Keratinocyte (primary cell): ENCODE measurements around the gene TMPRSS13. TPM values are rescaled to one million over a fixed set of nuclear protein-coding genes. Genes with fewer than 3 reads are reported as not detected.

Experiments
- DNase-seq: peaks from one replicate; pipeline ENCODE4 v3.0.0-alpha.2; 2011; ENCODE audit warnings: low read depth, missing footprints, low spot score
- FAIRE-seq: peaks from 2 replicates; lab custom pipeline; 2011; peaks lifted over from hg19 to GRCh38; lab: Jason Lieb, UNC
- H2AFZ ChIP-seq: 2 replicates; pipeline ENCODE4 v1.6.0; 2012; ENCODE audit warnings: low read length, control low read depth, inconsistent platforms; ENCODE audit not compliant: control insufficient read depth
- H3K27ac ChIP-seq: 2 replicates; pipeline ENCODE4 v1.5.1; 2011; ENCODE audit warnings: low read length; ENCODE audit not compliant: control insufficient read depth, insufficient read depth
- H3K27me3 ChIP-seq: 3 replicates; pipeline ENCODE4 v1.6.0; 2011; ENCODE audit warnings: low read length; ENCODE audit not compliant: control insufficient read depth, insufficient read depth; ENCODE audit errors: extremely low read depth
- H3K36me3 ChIP-seq, 2 experiments: 2 replicates in 1 of 2; 3 replicates in 1 of 2; pipeline ENCODE4 v1.5.1; 2011; ENCODE audit warnings: low read length in 2 of 2, mild to moderate bottlenecking in 1 of 2; ENCODE audit not compliant: control insufficient read depth in 2 of 2, insufficient read depth in 2 of 2; ENCODE audit errors: extremely low read depth in 1 of 2
- H3K4me1 ChIP-seq: 3 replicates; pipeline ENCODE4 v1.5.1; 2011; ENCODE audit warnings: low read length; ENCODE audit not compliant: control insufficient read depth, insufficient read depth; ENCODE audit errors: extremely low read depth
- H3K4me2 ChIP-seq: 3 replicates; pipeline ENCODE4 v1.6.0; 2011; ENCODE audit warnings: low read depth, low read length; ENCODE audit not compliant: control insufficient read depth, insufficient read depth; ENCODE audit errors: extremely low read depth
- H3K4me3 ChIP-seq, 3 experiments: fragments of 200-600 bp in 1 of 3; sonication (generic) in 1 of 3; 2 replicates in 2 of 3; 3 replicates in 1 of 3; pipeline ENCODE4 v1.5.1; 2011 to 2016; ENCODE audit warnings: low read length in 3 of 3, mild to moderate bottlenecking in 3 of 3, control low read depth in 2 of 3, inconsistent platforms in 1 of 3, low read depth in 1 of 3, mixed read lengths in 1 of 3, mixed run types in 1 of 3, moderate library complexity in 1 of 3; ENCODE audit not compliant: control insufficient read depth in 2 of 3, insufficient read depth in 2 of 3; ENCODE audit errors: extremely low read depth in 1 of 3
- H3K79me2 ChIP-seq: 2 replicates; pipeline ENCODE4 v1.6.0; 2012; ENCODE audit warnings: low read length; ENCODE audit not compliant: control insufficient read depth, insufficient read depth
- H3K9ac ChIP-seq: 3 replicates; pipeline ENCODE4 v1.6.0; 2011; ENCODE audit warnings: low read length; ENCODE audit not compliant: control insufficient read depth, insufficient read depth; ENCODE audit errors: extremely low read depth
- H3K9me1 ChIP-seq: 3 replicates; pipeline ENCODE4 v1.6.0; 2011; ENCODE audit warnings: low read length; ENCODE audit not compliant: control insufficient read depth, insufficient read depth; ENCODE audit errors: extremely low read depth
- H3K9me3 ChIP-seq: 2 replicates; pipeline ENCODE4 v1.5.1; 2012; ENCODE audit warnings: low read depth, low read length; ENCODE audit not compliant: control insufficient read depth
- H4K20me1 ChIP-seq: 3 replicates; pipeline ENCODE4 v1.6.0; 2011; ENCODE audit warnings: low read length; ENCODE audit not compliant: control insufficient read depth, insufficient read depth; ENCODE audit errors: extremely low read depth
- CTCF ChIP-seq, 3 experiments: IDR thresholded peaks in 1 of 3; conservative IDR thresholded peaks in 1 of 3; optimal IDR thresholded peaks in 1 of 3; 2 replicates in 2 of 3; 3 replicates in 1 of 3; pipeline versions ENCODE3 to v1.5.1; 2011; ENCODE audit warnings: low read length in 3 of 3, mild to moderate bottlenecking in 3 of 3, moderate library complexity in 2 of 3, control low read depth in 1 of 3, inconsistent platforms in 1 of 3; ENCODE audit not compliant: insufficient read depth in 2 of 3; ENCODE audit errors: extremely low read depth in 1 of 3
- EZH2 ChIP-seq: IDR thresholded peaks from one replicate; pipeline ENCODE4 v1.6.1; 2012; ENCODE audit warnings: inconsistent platforms, mild to moderate bottlenecking, low read length, moderate library complexity
- dilution Hi-C: fragments of 300-500 bp; cut with MboI; formaldehyde crosslinking; loops from one replicate; pipeline ENCODE4 v1.7.0; 2020; ENCODE audit warnings: low sequenced_read_pairs; ENCODE audit not compliant: extremely low pct_ligation_motif_present
- polyA plus RNA-seq, 5 experiments: library from polyadenylated mRNA; depleted of rRNA in 3 of 5; stranded (reverse) in 3 of 5; stranded (forward) in 1 of 5; unstranded in 1 of 5; fragments of >200 nt; gene quantifications; 1 replicate in 1 of 5; 2 replicates in 3 of 5; 3 replicates in 1 of 5; pipeline versions ENCODE4 v1.2.1 to v1.2.3, GENCODE V29; 2011 to 2012; ENCODE audit warnings: missing spikeins in 2 of 5, low read depth in 1 of 5, low replicate concordance in 1 of 5

Gene TMPRSS13
- polyA plus RNA-seq, 1 donor (not counting 4 experiments of a cell fraction or from before 2014, with no cell fraction given): 1.8 TPM

GRCh38 chr11:117878314-117878938 lies 50.8 kb downstream of the TMPRSS13 start:
- dilution Hi-C loops: no loop called here
- peaks cover 5% of the 10 kb centered on the region for H3K4me1 ChIP-seq
- H4K20me1 ChIP-seq: no peaks in the 10 kb centered on the region
- peaks cover 80% of the 10 kb centered on the region for H3K27me3 ChIP-seq
- FAIRE-seq (no peak), DNase-seq (no peak)
- no peaks in the 10 kb centered on the region for H3K9me3 ChIP-seq
- H3K4me2 ChIP-seq: no peak overlapping the region
- TF ChIP-seq EZH2 (no peak), CTCF (optimal IDR thresholded peaks at IDR 0.05 in 1 of 3, IDR thresholded peaks at IDR 0.05 in 1 of 3, conservative IDR thresholded peaks at IDR 0.05 in 1 of 3; ENCODE audit: extremely low read depth in 1 of 3, insufficient read depth in 2 of 3, low read length in 3 of 3) (no peak)
- no peaks in the 10 kb centered on the region for H3K79me2 ChIP-seq
- H3K9me1 ChIP-seq: no peaks in the 10 kb centered on the region
- no peak overlapping the region for H2AFZ ChIP-seq
- H3K27ac ChIP-seq: no peak overlapping the region
- no peak overlapping the region for H3K4me3 ChIP-seq
- H3K36me3 ChIP-seq: no peaks in the 10 kb centered on the region
- no peak overlapping the region for H3K9ac ChIP-seq

- dilution Hi-C loops: no loop called here
- Histone ChIP-seq H3K36me3 (no peaks in the 10 kb centered on the region), H3K4me1 (peaks cover 2% of the 10 kb centered on the region), H3K27me3 (peaks cover 81% of the 10 kb centered on the region), H3K27ac (no peak overlapping the region), H2AFZ (no peak overlapping the region), H3K9ac (no peak overlapping the region), H3K4me3 (no peak overlapping the region), H3K9me1 (no peaks in the 10 kb centered on the region), H4K20me1 (no peaks in the 10 kb centered on the region), H3K4me2 (no peak overlapping the region), H3K79me2 (no peaks in the 10 kb centered on the region), H3K9me3 (no peaks in the 10 kb centered on the region)
- FAIRE-seq (no peak), DNase-seq (no peak)
- no peak for TF ChIP-seq CTCF (optimal IDR thresholded peaks at IDR 0.05 in 1 of 3, IDR thresholded peaks at IDR 0.05 in 1 of 3, conservative IDR thresholded peaks at IDR 0.05 in 1 of 3; ENCODE audit: extremely low read depth in 1 of 3, insufficient read depth in 2 of 3, low read length in 3 of 3)
- peak; percentile 70 for TF ChIP-seq EZH2
Observed at GRCh38 chr11:117877120-117877784, 52.0 kb downstream of the TMPRSS13 start.
